NCI-H226 (cell line): ENCODE data around the gene MAIP1.
"Not testable (repeated sequence)": the region's sequence is repeated elsewhere in the genome, so short reads cannot be mapped to it uniquely, and the experiment has no call there.

Experiments used
- DNase-seq: peaks from one replicate; pipeline ENCODE4 v3.0.0-alpha.2; 2015

The MAIP1 gene, protein sequence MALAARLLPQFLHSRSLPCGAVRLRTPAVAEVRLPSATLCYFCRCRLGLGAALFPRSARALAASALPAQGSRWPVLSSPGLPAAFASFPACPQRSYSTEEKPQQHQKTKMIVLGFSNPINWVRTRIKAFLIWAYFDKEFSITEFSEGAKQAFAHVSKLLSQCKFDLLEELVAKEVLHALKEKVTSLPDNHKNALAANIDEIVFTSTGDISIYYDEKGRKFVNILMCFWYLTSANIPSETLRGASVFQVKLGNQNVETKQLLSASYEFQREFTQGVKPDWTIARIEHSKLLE

DNA sequence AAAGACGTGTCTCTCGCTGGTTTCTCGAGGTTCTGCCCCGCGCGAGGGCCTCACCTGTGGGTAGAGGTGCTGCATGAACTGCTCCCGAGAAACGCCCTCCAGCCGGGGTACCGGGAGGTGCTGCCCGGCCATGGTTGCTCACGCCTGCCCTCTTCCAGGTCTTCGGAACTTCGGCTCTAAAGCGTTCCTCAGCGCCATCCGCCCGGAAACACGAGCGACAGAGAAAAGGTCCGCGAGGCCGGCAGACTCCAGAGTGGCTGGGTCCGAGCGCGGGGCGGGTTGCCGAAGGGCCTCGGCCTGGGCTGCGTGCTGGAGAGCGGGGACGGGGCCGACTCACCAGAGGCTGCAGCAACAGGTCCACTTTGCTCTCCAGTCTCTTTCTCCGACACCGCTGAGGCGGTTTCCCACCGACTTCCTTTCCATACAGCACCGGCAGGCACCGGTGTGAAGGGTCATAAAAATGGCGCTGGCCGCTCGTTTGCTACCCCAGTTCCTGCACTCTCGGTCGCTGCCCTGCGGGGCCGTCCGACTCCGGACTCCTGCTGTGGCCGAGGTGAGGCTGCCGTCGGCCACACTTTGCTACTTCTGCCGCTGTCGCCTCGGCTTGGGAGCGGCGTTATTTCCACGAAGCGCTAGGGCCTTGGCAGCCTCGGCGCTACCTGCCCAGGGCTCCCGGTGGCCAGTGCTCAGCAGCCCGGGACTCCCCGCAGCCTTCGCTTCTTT lies at the start of gene MAIP1, which contains the start of gene TYW5:
Gene MAIP1 (plus strand): TSS at position 244 of the 723 bp plus-strand sequence. CDS start 217 bp downstream, at position 461.
Gene TYW5 (minus strand): TSS at position 153 of the 723 bp plus-strand sequence. CDS start 21 bp downstream, at position 132.
- DNase-seq, result peak; percentile 63

- DNase-seq, result no peak
Measured at GRCh38 chr2:199907008-199907714, 48.2 kb upstream of the MAIP1 start.

- DNase-seq, result no peak
Measured at GRCh38 chr2:199910338-199911051, 44.9 kb upstream of the MAIP1 start.

GRCh38 chr2:199911052-199911876 lies 44.1 kb upstream of the MAIP1 start, which contains the start of gene C2orf69:
TSS of gene C2orf69 (plus strand) at chr2:199911293. CDS start at chr2:199911439, 146 bp downstream.
- DNase-seq, result peak; percentile 81

- DNase-seq, result no peak
Measured at GRCh38 chr2:199911877-199912161, 43.6 kb upstream of the MAIP1 start.

DNA sequence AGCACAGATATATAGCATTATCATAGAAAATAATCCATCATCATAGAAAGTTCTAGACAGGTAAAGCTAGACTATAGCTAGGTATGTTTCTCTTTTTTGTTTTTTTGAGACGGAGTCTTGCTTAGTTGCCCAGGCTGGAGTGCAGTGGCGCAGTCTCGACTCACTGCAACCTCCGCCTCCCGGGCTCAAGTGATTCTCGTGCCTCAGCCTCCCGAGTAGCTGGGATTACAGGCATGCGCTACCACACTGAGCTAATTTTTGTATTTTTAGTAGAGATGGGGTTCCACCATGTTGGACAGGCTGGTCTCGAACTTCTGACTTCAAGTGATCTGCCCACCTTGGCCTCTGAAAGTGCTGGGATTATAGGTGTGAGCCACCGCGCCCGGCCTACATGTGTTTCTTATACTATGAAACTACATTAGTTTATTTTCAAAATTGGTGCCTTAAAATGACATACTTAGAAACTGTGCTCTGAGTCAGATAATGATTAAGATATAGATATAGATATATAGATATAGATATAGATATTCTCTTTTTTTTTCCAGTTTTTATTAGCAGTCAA lies 42.7 kb upstream of the MAIP1 start:
- DNase-seq, result not testable (repeated sequence)

GRCh38 chr2:199914372-199914958 lies 40.9 kb upstream of the MAIP1 start:
- DNase-seq, result no peak

DNA sequence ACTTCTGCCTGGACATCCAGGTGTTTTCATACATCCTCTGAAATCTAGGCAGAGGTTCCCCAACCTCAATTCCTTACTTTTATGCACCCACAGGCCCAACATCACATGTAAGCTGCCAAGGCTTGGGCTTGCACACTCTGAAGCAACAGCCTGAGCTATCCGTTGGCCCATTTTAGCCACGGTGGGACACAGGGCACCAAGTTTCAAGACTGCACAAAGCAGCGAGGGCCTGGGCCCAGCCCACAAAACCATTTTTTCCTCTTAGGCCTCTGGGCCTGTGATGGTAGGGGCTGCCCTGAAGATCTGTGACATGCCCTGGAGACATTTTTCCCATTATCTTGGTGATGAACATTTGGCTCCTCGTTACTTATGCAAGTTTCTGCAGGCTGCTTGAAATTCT lies 38.4 kb upstream of the MAIP1 start:
- no peak for DNase-seq

- DNase-seq, result no peak
Measured at GRCh38 chr2:199922856-199923255, 32.5 kb upstream of the MAIP1 start.

DNA sequence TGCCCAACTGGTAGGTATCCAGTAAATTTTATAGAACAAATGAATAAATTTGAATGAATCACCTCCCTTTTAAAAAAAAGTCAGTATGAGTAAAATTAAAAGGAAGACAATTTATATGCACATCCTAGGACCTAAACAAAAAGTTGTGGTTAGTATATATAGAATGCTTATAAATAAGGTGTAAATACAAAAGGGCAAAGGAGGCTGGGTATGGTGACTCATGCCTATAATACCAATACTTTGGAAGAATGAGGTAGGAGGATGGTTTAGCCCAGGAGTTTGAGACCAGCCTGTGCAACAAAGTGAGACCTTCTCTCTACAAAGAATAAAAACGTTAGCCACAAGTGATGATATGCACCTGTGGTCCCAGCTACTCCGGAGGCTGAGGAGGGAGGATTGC lies 31.5 kb upstream of the MAIP1 start:
- DNase-seq, result no peak

DNA sequence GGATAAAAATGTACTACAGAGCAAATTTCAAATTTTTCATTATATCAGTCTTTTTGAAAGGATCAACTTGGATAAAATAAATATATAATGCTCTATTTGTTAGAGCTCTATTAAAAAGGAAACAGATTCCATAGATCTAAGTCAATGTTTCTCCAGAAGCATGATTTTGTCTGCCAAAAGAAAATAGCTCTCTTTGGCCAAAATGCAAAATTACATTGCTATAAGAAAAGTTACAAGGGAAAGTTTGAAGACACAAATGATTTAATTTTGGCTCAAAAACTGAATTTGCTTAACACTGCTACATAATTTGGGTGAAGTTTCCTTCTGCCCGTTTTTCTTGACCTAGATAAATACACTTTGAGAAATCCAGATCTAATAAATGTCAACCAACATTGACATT lies 28.6 kb upstream of the MAIP1 start:
- DNase-seq, result no peak

GRCh38 chr2:199928226-199928625 lies 27.2 kb upstream of the MAIP1 start:
- no peak for DNase-seq

- no peak for DNase-seq
Measured at GRCh38 chr2:199928626-199929025, 26.8 kb upstream of the MAIP1 start.

DNA sequence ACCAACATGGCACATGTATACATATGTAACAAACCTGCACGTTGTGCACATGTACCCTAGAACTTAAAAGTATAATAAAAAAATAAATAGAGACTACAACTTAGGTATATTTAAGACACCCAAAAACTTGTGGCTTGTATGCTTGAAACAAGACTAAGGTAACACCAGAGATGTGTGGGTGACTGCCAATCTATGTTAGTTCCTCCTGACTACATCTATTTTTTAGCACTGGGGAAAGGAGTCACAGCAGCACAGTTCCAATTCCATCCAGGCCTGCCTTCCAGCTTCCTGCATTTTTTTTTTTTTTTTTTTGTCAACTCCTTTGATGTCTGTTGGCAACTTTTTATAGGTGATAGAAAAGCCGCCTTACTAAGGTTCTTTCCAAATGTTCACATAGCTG lies 26.1 kb upstream of the MAIP1 start:
- DNase-seq, result no peak

GRCh38 chr2:199932312-199932855 lies 23.0 kb upstream of the MAIP1 start:
- no peak for DNase-seq

GRCh38 chr2:199933466-199933865 lies 21.9 kb upstream of the MAIP1 start:
- DNase-seq, result no peak

DNA sequence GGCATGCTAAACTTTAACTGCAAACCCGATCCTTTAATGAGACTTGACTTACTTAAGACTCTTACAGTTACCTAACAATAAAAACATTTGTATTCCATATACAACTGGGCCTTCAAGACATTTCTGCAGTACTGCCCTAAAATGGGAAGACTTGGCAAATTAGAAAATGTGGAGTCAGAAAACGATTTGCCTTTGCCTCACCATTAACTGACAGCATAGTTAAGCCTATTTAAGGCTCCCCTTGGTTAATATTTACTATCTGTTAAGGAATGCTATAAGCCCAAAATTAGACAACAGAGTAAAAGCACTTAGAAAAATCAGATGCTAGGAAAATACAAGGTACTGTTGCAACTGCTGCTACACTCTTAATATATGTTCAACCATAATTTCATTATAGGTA lies 18.8 kb upstream of the MAIP1 start:
- no peak for DNase-seq

GRCh38 chr2:199940373-199940772 lies 15.0 kb upstream of the MAIP1 start:
- no peak for DNase-seq

- no peak for DNase-seq
Measured at GRCh38 chr2:199943373-199943772, 12.0 kb upstream of the MAIP1 start.

GRCh38 chr2:199946196-199946595 lies 9.2 kb upstream of the MAIP1 start:
- no peak for DNase-seq

DNA sequence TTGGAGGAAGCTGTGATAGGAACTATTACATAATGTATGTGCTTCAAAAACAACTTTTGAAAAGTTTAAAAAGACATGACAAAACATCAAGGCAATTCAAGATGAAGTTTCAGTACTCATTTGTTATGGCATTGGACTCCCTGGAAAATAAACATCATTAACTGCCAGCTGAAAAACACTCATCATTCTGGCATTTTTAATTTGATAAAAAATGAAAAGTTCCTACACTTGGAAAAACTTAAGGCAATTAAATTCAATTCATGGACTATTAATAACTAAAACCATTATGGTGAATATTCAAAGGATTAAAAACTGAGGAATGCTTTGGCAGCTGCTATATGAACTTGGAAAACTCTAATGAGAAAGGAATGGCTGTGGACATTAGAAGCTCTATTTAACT lies 8.5 kb upstream of the MAIP1 start:
- DNase-seq, result no peak
